ENCODE data around the gene TMEM51.

TMEM51 gene

DNA sequence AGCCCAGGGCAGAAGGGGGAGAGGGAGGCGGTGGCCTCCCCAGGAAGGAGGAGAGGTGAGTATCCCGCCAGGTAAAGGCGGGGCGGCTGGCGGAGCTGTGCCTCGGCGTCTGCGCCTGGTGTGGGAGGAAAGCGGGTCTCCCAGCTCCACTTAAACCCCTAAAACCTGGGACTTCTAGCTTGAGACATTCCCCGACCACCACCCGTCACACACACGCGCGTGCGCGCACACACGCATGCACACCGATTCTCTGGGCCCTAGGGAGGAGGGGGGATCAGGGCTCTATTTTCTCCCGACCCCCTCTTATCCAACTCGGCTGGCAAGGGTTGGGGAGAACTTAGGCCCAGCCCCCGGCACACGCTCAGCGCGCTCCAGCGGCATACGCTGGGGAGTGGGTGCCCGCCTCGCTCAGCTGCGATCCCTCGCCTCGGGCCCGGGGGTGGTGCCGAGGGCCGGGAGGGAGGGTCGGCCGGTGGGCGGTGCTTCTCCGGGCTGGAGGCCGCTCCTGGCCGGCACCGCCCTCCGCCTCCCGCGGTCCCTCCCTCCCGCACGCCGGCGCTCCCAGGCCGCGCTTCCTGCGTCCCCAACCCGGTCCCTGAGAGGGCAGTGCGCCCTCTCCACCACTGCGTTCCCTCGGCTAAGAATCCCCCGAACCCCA lies at the start of gene TMEM51:
Gene TMEM51, plus strand, starts transcription at position 564 of the 658 bp plus-strand sequence. CDS start 61,341 bp downstream, outside the sequence.
- no peak for DNase-seq

DNA sequence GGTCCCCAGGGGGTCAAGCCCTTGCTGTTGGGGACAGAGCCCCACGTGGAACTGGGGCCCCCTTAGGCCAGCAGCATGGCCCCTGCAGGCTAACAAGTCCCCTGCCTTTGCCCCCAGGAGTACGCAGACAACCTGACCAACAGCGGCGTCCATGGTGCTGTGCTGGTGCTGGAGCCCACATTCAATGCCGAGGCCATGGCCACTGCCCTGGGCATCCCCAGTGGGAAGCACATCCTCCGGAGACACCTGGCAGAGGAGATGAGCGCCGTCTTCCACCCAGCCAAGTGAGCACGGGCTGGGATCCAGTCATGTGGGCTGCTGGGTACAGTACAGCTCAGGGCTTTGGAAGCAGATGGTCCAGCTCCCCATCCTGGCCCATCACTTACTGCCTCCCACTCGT lies 49.6 kb upstream of the TMEM51 start:
- DNase-seq, result no peak

- DNase-seq, result no peak
These were observed 48.8 kb upstream of the TMEM51 start for GRCh38 chr1:15104768-15105167.

DNA sequence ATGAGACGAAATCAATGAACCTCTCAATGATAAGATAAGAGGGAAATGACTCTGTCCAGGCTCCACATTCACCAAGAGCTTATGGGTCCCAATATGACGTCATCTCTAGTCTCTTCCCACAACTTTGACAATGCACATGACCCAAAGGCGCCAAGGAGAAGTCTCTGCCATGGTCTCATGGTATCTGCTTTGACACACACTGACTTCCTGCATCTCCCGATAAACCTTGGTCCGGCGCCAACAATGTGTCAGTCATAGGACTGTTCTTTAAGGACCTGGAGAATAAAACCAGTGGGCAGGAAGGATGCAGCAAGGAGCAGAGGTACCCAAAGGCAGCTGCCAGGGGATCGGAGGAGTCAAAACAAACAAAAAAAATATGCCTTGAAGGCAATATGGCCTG lies 46.9 kb upstream of the TMEM51 start:
- no peak for DNase-seq

GRCh38 chr1:15107058-15107687 lies 46.4 kb upstream of the TMEM51 start:
- DNase-seq, result no peak

DNA sequence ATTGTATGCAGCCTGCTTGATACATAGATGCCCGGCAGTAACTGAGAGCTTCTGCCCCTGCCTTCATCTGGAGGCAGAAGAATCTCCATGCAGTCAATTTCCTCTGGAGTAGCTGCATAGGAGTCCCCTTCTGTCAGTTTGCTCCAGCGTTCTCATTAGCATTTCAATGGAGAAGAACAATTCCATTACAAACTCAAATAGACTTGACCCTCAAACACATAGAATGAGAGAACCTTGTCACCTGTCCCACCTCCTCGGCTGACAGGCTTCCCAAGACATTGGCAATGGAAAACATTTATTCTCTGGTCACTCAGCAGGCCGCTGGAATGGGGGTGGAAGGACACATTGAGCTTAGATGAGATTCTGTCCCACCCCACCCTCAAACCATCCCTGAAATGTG lies 45.6 kb upstream of the TMEM51 start:
- no peak for DNase-seq

DNA sequence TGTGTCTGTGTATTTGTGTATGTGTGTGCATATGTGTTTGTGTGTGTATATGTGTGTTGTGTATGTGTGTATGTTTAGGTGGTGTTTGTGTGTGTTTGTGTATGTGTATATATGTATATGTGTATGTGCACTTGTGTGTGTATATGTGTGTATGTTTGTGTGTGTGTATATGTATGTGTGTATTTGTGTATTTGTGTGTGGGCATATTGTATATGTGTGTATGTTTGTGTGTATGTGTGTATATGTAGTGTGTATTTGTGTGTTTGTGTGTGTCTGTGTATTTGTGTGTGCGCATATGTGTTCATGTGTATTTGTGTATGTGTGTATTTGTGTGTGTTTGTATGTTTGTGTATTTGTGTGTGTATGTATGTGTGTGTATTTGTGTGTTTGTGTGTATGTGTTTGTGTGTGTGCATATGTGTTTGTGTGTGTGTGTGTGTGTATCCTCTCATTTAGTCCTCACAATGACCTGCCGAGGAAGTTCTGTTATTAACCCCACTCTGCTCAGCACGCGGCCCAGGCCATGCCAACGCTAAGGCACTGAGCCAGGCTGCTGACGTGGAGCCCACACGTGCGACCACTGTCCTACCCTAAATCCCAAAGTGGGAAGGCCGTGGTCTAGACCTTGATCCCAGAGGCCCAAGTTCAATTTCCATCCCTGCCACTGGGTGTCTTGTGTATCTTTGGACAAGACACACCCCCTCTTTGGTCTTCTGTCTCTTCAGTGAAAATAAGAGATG lies 43.2 kb upstream of the TMEM51 start:
- DNase-seq, result no peak

DNA sequence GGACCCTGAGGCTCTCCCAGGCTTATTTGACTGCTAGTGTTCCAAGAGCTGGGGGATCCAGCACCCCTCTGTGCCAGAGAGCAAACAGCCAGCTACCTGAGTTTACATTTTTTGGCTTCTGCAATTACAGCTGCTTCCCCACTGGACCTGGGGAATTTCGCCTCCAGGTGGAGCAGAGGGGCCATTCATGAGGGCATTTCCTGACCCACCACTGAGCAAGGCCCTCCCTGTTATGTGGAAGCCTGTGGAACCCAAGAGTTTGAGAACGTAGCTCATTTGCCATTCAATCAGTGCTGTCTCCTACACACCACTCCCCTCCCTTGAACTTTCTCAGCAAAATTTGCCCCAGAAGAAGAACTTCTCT lies 42.7 kb upstream of the TMEM51 start:
- DNase-seq, result no peak

DNA sequence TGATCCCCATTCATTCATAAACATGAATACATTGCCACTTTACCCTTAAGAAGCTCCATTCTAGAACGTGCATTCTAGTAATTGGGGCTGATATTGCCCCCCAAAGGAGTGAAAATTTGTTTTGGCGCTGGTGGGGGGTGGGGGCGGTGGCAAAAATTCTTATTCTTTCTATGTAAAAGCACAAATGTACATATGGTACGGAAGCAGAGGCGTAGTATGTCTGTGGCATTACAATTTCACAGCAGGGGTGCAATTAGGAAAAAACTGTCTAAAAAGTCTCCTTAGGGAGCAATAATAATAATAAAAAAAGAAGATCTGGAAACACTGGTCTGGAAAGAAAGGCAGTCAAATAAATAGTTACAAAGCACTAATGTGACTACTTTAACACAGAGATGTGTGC lies 40.4 kb upstream of the TMEM51 start:
- no peak for DNase-seq

DNA sequence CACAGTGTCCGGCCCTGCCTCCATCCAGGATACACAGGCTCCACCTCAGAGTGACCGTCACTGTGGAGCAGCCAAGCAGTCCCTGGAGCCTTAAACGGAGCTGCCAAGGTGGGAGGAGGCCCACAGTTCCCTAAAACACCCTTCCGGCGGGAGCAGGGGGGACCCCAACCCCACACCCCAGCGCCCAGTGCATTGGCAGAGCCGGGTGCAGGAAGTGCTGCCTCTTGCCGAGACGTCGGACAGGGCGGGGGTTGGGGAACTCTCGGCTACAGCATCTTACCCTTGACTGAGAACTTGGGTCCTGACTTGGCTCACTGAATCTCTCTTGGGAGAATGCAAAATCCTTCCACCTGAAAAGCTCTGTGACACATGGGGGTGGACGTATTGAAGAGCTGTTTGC lies 38.7 kb upstream of the TMEM51 start:
- no peak for DNase-seq

- DNase-seq, result no peak
These were observed 37.8 kb upstream of the TMEM51 start for GRCh38 chr1:15115542-15116330.

GRCh38 chr1:15116966-15117365 lies 36.6 kb upstream of the TMEM51 start:
- DNase-seq, result no peak

- no peak for DNase-seq
These were observed 35.7 kb upstream of the TMEM51 start for GRCh38 chr1:15117671-15118325.

DNA sequence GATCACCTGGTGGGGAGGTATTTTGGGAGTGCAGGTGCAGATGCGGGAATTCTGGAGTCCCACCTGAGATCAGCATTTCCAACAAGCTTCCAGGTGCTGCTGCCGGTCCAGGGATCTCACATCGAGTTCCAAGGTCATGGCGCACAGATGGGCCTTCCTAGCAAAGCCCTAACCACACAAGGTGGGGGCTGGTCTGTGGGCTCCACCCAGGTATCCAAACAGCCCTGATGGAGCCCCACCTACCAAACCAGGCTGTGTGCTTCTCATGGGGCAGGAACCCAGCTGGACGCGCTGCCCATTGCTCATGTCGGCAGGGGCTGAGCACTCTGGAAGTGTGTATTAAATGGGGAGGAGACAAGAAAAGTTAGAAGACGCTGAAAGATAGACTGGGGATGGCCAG lies 35.0 kb upstream of the TMEM51 start:
- no peak for DNase-seq

DNA sequence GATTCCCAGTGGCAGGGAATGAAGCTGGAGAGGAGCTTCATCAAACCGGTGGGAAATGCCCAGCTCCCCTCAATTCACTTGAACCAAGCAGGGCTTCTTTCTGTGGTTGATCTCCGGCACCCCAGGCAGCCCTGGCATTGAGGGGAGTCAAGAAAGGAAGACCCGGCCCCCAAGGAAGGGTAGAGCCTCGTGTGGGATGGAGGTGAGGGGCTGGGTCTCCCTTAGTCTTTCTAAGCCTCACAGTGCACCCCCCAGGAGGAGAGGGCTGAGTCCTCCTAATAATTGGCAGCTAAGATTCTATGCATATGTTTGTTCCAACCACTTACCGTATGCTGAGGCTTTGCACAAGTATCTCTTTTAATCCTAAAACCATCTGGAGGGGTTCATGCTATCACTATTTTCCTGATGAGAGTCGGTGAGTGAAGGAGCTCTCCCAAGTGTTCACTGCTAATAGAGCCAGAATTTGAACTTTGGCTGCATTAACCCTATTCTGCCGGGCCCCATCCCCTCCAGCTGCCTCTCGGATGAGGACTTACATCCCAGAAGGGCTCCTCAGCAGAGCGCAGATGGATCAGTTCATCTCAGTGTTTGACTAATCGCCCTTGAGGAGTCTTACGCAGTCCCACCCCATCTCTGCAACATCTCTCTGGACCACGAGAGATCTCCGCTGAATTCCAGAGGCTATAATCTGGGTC lies 33.1 kb upstream of the TMEM51 start:
- no peak for DNase-seq

GRCh38 chr1:15122331-15122730 lies 31.2 kb upstream of the TMEM51 start:
- no peak for DNase-seq

DNA sequence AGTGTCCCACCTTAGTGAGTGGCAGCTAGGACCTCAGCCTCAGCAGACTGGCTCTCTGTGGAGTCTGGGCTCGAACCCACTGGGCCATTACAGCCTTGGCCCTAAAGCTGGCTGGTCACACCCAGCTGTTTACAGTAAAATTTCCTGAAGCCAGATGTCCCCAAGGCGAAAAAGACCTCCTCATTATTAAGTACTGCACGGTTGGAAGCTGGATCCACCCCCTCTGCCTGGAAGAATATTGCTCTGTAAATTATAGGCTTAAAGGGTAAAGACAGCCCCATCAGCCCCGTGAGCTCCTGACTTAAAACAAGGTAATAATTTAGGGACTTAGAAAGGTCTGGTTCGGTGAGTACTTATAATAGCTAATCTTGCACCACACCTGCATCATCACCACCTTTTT lies 30.3 kb upstream of the TMEM51 start:
- DNase-seq, result no peak

- DNase-seq, result no peak
These were observed 29.6 kb upstream of the TMEM51 start for GRCh38 chr1:15123925-15124324.

- DNase-seq, result no peak
These were observed 29.0 kb upstream of the TMEM51 start for GRCh38 chr1:15124362-15125100.

DNA sequence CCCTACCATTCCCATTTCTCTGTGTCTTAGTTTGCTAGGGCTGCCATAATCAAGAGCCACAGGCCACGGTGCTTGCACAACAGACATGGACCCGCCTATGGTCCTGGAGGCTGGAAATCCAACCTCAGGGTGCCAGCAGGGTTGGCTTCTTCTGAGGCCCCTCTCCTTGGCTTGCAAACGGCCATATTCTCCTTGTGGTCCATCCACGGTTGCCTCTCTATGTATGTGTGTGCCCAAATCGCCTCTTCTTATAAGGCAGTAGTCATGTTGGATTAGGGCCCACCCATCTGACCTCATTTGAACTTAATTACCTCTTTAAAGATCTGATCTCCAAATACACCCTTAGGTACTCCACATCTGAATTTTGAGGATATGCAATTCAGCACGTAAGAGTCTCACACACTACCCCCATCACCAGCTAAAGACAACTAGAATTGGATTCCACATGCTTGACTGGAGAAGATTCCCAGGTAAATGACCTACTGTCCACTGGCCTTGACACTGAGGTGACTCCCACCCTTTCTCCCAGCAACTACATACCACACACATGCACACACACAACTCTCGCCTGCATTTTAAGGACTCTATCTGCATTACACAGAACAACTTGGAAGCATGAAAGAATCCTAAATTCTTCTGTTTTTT lies 28.3 kb upstream of the TMEM51 start:
- no peak for DNase-seq

DNA sequence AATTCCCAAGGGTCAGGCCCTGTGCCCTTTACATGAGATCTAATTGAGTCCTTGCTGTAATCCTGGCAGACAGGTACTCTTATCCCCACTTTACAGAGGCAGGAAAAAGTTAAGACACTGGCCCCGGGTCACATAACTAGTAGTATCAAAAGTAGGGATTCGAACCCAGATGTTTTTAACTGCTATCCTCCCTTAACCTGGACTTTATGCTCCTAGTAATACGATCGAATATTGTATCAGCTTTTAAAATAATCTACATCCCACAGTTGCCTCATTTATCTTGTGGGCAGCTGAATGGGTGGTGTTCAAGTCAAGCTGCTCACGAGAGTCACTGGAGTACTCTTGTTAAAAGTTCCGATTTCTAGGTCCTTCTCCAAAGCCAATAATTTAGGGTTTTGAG lies 25.5 kb upstream of the TMEM51 start:
- DNase-seq, result no peak
